HG03354 (cell line): ENCODE measurements around the gene HEPN1.
A peak's percentile ranks its signal among the peaks of the same experiment; 100 is the strongest.
"Not testable (repeated sequence)": the region's sequence is repeated elsewhere in the genome, so short reads cannot be mapped to it uniquely, and the experiment has no call there.

Experiments
- ATAC-seq: cut with Tn5 transposase; IDR thresholded peaks from one replicate; pipeline ENCODE4 v1.9.1; 2021; ENCODE audit warnings: mild to moderate bottlenecking; ENCODE audit not compliant: unreplicated experiment, poor library complexity, severe bottlenecking

HEPN1 gene

DNA sequence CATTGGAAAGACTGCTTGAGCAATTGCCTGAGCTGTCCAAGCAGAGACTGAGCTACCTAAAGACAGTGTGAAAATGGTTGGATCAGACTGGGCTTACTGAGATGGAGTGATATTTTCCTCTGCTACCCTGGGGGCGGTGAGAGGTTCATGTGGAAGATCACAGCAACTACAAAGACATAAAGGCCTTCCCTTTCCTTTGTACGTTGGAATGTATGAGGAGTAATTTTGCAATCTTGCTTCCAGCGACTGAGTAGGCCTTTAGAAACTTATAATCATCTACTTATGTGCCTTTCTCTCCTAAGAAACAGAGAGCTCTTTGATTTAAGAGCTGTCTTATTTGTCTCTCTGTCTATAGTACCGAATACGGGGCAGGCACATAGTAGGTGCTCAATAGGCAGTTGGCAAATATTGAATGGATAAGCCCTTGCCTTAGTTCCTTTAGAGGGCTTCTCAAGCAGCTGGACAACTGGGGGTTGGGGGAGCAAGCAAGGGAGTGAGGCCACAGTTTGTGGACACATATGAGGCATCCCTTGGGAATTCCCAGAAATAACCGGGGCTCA is 19.2 kb downstream of the HEPN1 start:
- ATAC-seq = no peak

DNA sequence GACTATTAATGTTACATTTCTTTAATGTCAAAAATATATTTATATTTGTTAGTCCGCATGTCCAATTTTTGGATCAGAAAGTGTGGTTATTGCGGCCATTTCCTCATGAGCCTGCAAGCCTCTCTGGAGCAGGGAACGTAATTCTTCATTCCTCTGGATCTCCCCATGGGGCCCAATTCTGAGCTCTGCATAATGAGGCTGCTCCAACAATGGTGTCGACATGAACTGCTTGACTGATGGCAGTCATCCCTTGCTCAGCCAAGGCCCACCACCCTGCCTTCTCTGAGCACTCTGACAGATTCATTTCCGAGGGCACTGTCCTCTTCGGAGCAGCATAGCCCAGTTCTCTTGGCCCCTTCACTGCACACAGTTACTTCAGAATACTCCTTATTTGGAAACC is 19.9 kb downstream of the HEPN1 start:
- no peak for ATAC-seq

DNA sequence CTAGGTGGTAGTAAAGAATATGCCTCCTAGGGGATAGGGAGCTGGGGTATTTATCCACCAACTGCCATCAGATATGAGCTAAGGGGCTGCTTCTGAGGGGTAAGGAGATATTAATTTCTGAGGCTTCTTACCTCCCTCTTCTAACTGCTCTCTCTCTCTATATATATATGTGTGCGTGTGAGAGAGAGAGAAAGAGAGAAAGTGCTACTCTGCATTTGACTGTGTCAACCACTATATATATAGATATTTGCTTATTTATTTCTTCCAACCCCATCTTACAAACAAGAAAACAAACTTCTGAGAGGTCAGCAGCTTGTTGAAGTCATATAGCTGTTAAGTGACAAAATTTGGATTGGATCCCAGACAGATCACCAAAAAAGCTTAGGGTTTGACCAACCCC is 22.7 kb downstream of the HEPN1 start:
- no peak for ATAC-seq

DNA sequence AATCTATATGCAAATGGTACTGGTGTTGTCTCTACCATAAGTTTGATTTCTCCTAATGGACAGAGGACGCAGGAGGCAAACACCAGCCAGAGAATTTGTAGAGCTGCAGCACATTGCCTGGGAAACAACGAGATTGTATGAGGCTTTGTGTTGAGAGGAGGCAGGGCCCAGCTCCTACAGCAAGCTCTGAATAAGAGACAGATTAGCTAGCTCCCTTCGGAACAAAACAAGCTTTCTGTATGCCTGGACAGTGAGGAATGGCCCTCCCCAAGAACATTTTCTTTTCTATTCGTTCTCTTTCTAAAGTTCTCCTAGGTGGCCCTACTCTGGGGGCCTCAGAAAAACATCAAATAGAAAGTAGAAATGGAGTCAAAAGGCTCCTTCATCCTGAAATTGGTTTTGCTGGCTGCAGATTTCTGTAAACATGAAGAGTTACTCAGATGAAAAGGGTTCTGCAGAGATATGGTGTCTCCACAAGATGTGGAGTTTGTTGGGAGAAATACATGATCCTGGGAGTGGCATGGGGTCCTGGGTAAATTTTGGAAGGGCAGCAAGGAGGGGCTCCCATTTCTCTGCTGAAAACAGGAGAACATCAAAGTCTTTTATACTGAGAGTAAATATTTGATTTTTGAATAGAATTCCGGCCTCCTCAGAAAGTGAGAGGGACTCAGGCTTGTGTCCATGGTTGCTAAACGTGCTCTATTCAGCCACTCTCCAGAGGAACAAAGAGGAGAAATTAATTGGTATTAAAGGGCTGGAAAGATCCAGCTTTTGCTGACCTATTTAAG is 23.6 kb downstream of the HEPN1 start:
- no peak for ATAC-seq

DNA sequence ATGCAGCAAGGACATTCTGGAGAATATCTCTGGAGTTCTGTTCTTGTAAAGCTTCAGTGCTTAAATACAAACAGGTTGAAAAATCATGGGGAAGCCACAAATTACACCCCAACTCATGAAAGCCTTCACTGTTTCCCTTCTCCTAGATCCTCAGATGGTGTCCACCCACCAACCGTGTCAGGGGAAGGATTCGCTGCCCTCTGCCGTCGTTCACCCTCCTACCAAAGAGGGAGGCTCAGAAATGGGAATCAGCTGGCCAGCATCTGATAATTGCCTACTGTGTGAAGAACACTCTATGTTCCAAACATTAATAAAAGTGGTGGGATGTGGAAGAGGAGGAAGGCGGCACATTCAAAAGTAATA is 24.2 kb downstream of the HEPN1 start:
- ATAC-seq = no peak

DNA sequence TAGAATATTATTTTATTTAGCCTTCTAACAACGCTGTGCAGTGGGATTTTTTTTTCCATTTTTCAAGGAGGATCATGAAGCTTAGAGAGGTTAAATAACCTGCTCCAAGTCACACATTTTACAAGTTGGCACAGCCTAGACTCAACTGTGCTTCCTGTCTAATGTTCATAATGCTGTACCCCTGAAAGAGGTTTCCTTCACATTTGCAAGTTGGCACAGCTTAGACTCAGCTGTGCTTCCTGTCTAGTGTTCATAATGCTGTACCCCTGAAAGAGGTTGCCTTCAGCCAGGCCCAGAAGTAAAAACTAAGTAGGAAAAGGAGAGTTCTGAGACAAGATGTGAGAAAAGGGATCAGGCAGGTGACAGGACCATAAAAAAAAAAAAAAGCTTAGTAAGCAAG is 24.7 kb downstream of the HEPN1 start:
- no peak for ATAC-seq

DNA sequence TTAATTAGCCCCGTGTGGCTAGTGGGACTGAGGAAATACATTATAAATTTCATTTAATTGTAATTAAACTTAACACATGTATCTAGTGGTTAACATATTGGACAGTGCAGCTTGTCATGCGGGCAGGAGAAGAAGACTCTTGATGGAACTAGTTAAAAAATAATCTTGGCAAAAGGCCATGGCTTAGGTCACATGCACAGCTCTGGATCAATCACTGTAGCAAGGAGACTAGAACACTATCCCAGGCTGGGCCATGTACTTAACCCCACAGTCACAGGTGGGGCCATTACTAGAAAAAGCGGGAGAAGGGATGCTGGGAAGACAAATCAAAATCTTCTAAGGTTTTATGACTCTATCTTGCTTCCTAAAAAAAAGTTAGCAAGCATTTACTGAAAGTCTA is 25.5 kb downstream of the HEPN1 start:
- no peak for ATAC-seq

DNA sequence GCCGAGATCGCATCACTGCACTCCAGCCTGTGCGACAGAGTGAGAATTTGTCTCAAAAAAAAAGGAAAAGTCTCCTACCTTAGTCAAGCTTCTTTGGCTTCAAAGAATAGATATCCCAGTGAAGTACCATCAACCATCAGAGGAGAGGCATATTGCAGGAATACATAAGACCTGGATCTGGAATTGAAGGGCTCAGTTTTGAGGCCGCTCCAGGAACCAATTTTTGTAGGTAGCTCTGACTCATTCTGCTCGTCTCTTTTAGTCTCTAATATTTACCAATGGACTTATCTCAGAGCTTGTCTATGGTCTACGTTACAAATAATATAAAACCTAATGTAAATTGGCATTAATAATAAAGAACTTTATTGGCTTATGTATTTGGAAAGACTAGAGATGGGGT is 26.8 kb downstream of the HEPN1 start:
- no peak for ATAC-seq

DNA sequence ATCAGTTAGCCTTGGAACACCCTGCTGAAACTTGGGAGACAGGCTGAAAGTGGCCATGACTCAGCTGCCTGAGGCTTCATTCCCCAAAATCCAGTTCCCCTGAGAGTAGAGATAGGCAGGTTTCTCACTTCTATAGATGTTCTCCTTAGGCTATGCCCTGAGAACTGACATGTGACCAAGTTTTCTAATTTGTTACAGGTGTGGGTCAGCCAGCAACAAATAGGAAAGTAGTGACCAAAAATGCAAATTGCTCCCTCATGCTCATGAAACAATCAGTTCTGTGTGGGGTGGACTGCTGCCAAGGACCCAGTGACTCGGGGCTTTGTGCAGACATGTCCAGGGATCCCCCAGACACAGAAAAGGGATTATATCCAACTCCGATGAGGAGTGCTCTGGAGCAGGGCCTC is 27.7 kb downstream of the HEPN1 start:
- no peak for ATAC-seq

DNA sequence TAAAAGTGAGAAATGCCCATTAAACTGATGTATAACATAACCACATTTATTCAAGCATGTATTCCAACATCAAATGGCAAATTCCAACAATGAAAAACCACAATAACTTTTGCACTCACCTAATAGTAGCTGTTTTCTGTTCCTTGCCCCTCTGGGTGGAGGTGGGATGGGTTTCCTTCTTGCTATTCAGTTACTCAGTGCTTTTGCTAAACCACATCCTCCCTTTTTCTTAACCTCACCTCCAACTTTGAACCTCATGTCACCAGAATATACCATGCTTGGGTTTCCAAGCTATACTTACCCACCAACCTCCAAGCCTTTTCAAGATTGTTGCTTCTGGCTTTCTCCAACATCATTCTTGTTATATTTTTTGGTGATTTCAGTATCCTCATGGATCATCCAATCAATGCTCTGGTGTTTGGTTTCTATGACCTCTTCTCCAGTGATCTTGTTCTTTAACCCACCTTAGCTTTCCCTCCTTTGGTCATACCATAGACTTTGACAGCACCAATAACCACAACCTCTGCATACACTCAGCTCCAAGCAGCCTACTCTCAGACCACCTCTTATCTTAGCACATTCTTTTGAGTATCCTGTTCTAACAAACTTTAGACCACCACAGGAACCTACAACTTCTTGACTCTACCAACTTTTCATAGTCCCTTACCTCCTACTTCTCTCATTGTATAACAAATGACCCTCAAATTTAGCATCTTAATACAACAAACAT is 31.7 kb downstream of the HEPN1 start:
- ATAC-seq = no peak

DNA sequence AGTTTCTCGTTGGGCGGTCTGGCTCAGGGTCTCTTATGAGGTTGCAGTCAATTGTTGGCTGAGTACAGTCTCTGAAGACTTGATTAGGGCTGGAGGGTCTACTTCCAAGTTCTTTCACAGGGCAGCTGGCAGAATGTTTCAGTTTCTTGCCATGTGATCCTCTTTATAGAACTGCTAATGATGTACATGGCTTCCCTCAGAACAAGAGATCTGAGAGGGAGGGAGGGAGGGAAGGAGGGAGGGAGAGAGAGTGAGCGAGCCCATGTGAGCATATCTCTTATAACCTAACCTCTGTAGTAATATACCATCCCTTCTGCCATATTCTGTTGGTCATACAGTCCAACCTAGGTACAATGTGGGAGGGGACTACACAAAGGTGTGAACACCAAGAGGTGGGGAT is 32.3 kb downstream of the HEPN1 start:
- ATAC-seq = no peak

DNA sequence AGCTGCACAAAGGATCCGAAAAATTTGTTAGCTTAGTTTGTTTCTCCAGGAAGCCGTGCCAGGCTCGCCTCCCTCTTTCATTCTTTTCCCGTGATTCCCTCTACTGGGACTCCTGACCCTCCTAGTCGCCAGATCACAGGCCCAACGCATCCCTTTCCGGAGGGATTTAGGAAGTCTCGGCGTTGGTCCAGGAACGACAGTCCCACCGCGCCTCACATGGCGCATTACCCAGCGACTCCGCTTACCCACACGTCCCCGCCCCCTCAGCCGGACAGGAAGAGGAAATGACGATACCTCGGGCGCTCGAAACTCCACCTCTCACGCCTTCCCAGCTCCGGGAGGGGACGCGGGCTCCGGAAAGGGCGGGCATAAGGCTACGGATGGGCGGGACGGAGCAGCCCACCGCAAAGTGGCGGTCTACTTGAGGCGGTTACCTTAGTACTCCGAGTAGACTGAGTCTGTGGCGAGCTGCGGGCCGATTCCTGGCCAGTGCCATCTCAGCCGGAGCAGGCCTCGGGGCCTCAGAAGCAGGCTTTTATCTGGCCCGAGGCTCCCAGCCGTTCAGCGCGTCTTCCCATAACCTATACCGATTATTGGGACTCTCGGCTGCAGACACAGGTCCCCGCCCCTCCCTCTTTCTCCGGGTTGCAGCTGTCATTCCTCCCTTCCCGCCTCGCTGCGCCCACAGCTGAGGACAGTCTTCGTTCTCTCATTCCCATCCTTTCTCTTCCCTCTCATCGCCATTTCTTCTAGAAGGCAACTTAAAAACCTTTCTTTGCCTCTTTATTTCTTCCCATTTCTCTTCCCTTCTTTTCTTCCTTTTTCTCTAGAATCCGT is 34.9 kb downstream of the HEPN1 start, which contains the start of gene CCDC15:
CCDC15 (plus strand) TSS at position 450 of the 837 bp plus-strand sequence. CDS start 531 bp downstream, outside the sequence.
- ATAC-seq = peak; percentile 100

DNA sequence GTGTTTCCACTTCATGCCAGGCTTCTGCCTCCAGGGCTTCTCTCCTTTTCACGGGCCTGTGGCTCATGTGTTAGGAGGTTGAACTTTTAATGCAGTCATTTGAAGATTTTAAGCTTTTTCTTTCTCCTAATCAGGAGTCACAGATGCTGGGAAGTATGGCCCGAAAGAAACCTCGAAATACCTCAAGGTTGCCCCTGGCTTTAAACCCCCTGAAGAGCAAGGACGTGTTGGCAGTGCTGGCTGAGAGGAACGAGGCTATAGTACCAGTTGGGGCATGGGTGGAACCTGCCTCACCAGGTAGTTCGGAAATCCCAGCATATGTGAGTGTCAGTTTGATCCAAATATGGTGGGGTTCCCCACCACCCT is 35.5 kb downstream of the HEPN1 start:
- no peak for ATAC-seq

DNA sequence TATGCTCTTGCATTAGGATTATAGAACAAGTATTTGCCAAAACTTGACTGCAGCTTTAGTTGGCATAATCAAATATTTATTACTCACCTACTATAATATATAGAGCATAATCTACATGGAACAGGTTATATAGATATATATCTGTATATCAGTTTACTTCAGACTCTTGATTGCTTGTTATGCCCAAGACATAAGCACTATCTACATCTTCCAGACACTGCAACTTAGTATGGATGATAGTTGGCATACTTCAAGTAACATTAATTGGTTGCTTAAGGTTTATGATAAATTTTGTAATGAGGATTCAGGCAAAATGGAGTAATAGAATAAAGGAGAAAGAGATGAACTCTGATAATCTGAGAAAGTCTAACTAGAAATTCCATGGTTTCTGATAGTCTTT is 36.0 kb downstream of the HEPN1 start:
- no peak for ATAC-seq

DNA sequence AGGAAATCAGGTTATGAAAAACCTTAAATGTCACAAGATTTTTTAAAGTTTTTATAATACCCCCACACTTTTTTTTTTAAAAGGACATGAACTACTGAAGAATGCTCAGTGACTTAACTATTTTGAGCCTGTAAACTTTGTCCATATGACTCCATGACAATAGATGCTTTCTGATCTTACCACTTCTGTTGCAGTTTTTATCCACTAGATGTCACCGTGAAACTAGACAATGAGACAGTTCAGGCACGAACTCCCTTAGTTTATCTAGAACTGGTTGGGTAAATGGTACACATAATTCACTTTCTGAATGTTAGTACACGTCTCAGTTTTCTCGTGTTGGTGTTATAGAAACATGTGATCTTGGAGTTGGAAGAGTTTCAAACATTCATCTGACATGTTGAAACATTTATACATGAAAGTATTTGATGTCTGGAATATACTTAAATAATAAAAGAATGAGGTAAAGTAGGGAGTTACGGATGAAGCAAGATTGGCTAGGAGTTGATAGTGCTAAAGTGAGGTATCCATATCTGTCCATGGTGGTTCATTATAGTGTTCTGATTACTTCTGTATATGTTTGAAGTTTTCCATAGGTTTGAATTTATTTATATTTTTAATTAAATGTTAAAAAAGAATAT is 43.0 kb downstream of the HEPN1 start:
- ATAC-seq = peak; percentile 96

DNA sequence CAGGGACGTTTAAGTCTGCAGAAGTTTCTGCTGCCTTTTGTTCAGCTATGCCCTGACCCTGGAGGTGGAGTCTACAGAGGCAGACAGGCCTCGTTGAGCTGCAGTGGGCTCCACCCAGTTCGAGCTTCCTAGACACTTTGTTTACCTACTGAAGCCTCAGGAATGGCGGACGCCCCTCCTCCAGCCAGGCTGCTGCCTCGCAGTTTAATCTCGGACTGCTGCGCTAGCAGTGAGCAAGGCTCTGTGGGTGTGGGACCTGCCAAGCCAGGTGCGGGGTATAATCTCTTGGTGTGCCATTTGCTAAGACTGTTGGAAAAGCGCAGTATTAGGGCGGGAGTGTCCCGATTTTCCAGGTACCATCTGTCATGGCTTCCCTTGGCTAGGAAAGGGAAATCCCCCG is 49.1 kb downstream of the HEPN1 start:
- ATAC-seq = not testable (repeated sequence)
